GM20000 (cell line): Measurements from ENCODE around the gene HS3ST6.

Experiments
- DNase-seq: peaks from one replicate; pipeline ENCODE4 v3.0.0; 2012; ENCODE audit warnings: low spot score
- CTCF ChIP-seq: IDR thresholded peaks from 2 replicates; pipeline ENCODE4 v1.5.1; 2012; ENCODE audit warnings: mild to moderate bottlenecking, control low read depth; ENCODE audit errors: extremely low read depth, missing control alignments

Gene HS3ST6

DNA sequence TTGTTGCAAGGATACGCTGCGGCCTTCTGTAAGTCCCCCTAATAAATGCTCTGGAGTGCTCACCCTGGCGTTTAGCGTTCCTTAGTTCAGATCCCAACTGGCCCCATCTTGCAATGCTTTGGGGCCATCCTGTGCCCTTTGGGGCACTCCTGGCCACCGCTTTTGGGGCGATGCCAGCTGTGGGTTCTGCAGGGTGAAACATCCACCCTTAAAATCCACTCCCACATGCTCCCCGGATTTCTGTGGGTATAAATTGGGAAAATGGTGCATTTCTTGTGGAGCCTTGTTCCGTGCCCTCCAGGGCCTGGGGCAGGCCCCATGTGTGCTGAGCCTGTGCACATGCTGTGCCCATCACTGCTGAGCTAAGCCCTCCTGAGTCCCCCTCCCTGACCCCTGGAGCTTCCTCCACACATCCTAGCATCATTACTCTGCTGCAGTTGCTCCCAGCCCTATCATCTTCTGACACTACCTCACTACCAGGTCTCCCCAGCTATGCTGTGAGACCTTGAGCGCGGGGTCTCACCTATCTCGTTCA is 18.8 kb upstream of the HS3ST6 start:
- DNase-seq: no peak
- TF ChIP-seq CTCF: no peak

DNA sequence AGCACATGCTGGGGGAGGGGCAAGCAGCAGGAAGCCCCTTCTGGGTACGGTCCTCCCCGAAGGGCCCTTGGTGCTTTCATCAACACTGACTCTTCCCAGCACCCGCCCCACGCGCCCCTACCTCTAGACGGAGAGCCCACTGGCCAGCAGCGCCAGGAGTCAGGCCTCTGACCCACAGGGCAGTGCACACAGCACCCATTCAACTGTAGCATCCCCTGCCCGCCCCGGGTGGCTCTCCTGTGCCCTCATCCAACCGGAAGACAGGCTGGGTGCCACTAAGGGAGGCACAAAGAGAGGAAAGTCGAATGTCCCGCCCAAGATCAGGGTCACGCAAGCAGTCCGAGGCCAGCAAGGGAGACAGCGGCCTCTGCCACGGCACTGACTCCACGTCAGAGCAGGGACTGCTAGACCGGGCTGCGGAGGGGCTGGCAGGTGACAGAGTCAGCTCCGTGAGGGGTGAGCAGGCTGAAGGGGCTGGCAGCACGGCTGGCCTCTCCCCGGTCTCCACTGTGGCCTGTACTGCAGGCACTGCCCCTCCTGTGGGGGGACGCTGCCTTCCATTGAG is 15.0 kb upstream of the HS3ST6 start:
- TF ChIP-seq CTCF: no peak

DNA sequence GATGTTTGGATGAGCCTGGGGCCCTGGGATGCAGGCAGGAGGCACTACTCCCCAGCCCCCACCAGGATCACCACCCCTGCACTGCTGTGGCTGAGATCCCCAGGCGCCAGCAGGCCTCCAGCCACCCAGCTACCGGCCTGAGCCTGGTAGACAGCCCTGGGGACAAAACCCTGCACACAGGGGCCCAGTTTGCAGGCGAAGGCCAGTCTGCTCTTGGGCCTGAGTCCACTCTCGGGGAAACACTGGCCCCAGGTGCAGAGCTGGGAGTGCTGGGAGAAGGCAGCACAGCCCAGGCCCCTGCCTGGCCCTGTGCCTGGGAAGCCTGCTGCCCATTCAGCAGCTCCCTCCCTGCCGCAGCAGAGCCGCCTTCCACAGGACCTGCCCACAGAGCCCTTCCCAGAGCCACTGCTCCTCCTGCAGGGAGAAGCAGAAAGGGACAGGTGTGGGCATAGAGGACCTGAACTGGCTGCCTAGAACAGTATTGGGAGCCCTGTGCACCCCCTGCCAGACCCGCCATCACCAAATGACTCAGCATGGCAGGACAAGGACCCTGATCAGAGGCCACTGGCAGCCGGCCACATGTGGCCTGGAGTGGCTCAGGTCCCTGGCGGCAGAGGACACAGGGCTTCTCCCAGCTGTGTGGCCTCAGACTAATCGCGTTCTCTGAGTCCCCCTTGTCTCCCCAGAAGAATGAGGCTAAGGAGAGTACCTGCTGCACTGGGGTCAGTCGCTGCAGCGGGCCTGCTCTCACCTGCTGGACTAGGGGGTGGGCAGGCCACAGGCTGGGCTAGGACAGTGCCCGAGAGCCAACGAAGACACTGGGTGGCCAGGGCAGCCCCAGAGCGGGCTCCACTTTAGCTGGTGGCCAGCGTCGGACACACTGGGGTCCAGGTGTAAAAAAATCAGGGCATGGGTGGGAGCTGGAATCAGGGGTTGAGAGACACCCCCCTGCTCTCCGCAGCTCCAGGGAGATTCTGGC is 14.1 kb upstream of the HS3ST6 start:
- no peak for TF ChIP-seq CTCF

More for the DNA sequence above, 15.0 kb upstream of the HS3ST6 start:
- no peak for DNase-seq

DNA sequence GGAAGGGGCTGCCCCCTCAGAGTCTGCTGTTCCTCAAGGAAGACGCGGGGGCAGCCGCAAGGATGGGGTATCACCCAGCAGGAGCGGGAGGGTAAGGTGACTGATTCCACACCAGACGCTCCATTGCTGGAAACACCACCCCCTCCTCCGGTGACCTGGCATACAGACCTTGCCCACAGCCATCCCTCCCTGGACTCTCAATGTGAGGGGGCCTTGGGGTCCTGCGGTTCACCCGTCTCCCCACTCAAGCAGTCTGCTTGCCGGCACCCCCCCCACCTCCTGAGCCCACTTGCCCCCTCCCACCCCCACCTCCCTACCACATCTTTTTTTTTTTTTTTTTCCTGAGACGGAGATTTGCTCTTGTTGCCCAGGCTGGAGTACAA is 12.1 kb upstream of the HS3ST6 start:
- no peak for TF ChIP-seq CTCF
- no peak for DNase-seq

More for the DNA sequence above, 14.1 kb upstream of the HS3ST6 start:
- no peak for DNase-seq

DNA sequence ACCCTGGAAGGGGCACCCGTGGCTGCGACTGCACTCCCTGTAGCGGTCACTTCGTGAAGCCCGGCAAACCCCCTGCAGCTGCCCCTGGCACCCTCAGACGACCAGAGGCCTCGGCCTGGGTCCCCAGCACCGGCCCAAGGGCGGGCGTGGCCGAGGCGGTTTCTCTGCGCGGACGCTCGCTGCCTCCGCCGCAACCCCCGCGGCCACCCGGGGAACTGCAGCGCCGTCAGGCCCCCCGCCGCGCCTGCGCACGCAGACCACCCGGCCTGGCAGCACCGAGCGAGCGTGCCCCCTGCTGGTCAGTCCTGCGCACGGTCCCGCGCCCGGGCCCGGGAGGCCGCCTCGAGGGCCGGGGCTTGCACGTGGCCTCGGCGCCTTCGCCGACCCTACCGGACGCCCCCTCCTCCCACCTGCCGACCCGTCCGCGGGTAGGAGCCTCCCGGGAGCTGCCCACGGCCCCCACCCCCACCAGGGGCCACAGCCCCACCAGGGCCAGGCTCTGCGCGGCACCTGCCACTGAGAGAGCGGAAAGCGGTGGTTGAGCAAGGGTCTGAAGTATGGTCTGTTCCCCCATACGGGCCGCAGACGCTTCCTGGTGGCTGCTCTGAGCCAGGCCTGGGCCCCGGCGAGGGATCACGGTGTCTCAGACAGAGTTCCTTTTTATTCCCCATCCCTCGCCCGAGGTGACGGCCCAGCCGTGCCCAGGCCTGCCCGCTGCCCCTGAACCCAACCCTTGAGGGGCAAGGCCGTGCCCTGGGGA is 11.5 kb upstream of the HS3ST6 start:
- DNase-seq: peak; percentile 100
- TF ChIP-seq CTCF: peak; percentile 99

DNA sequence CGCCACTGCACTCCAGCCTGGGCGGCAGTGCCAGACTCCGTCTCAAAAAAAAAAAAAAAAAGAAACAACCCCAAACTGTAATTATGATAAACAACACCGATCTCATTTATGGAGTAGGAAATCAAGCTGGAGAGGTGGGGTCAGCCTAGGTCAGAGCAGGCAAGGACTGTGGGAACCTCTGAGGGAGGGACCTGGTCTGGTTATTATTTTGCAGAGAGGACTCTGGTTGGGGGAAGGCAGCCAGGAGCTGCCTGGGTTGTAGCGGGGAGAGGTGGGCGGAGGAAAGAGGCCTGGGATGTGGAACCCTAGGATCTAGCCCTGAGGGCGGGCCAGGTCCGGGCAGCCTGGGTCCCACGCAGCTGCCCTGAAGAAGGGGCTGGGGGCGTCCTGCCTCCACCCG is 10.9 kb upstream of the HS3ST6 start:
- DNase-seq: peak; percentile 57
- TF ChIP-seq CTCF: no peak
